ENCODE measurements around the gene COL11A2.

DNA sequence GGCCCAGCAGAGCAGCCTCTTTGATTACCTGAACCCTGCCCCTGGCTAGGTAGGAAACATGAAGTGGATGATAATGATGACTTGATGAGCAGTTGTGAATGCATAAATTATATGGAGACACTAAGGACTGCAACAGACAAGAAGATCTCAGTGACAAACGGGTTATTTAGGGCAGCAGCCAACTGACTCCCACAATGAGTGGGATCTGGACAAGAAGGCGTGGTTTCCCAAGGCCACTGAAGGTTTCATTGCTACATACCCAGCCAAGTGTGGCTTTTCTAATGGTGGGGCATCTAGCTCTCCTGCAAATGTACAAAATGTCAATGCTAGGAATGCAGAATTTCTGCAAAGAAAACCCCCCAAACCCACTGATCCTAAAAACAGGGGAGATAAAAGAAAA, 45.5 kb upstream of the COL11A2 start:
- TF ChIP-seq, protein P1, sequence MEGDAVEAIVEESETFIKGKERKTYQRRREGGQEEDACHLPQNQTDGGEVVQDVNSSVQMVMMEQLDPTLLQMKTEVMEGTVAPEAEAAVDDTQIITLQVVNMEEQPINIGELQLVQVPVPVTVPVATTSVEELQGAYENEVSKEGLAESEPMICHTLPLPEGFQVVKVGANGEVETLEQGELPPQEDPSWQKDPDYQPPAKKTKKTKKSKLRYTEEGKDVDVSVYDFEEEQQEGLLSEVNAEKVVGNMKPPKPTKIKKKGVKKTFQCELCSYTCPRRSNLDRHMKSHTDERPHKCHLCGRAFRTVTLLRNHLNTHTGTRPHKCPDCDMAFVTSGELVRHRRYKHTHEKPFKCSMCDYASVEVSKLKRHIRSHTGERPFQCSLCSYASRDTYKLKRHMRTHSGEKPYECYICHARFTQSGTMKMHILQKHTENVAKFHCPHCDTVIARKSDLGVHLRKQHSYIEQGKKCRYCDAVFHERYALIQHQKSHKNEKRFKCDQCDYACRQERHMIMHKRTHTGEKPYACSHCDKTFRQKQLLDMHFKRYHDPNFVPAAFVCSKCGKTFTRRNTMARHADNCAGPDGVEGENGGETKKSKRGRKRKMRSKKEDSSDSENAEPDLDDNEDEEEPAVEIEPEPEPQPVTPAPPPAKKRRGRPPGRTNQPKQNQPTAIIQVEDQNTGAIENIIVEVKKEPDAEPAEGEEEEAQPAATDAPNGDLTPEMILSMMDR (IDR thresholded peaks at IDR 0.05) = no peak
- TF ChIP-seq POLR2A (IDR thresholded peaks at IDR 0.05) = no peak
